Mesenchymal stem cell (in vitro differentiated cells and primary cell): Measurements from ENCODE around the gene XRCC5.

Source experiments
- DNase-seq: peaks from one replicate; pipeline ENCODE4 v3.0.0-alpha.2; 2013
- H2AFZ ChIP-seq: one replicate; pipeline ENCODE4 v1.6.1; 2013; ENCODE audit warnings: low read depth, mild to moderate bottlenecking, control low read depth, inconsistent platforms, low read length, moderate library complexity
- H2AK5ac ChIP-seq: 2 replicates; pipeline ENCODE4 v1.6.1; 2013; ENCODE audit warnings: low read length, moderate library complexity, mild to moderate bottlenecking, inconsistent platforms; ENCODE audit not compliant: severe bottlenecking
- H2BK120ac ChIP-seq: one replicate; pipeline ENCODE4 v1.6.1; 2013; ENCODE audit warnings: low read depth, mild to moderate bottlenecking, inconsistent platforms, low read length, moderate library complexity
- H2BK12ac ChIP-seq, 2 experiments: one replicate each; pipeline ENCODE4 v1.6.1; 2013; ENCODE audit warnings: inconsistent platforms in 2 of 2, low read length in 2 of 2, mild to moderate bottlenecking in 2 of 2, moderate library complexity in 2 of 2, control low read depth in 1 of 2
- H2BK15ac ChIP-seq: one replicate; pipeline ENCODE4 v1.6.1; 2013; ENCODE audit warnings: mild to moderate bottlenecking, low read depth, inconsistent platforms; ENCODE audit not compliant: poor library complexity, severe bottlenecking
- H2BK5ac ChIP-seq: 2 replicates; pipeline ENCODE4 v1.6.1; 2013; ENCODE audit warnings: low read depth, mild to moderate bottlenecking, low read length, control low read depth, inconsistent platforms; ENCODE audit not compliant: poor library complexity, severe bottlenecking
- H3K14ac ChIP-seq, 2 experiments: one replicate each; pipeline ENCODE4 v1.6.1; 2013; ENCODE audit warnings: inconsistent platforms in 2 of 2, low read length in 2 of 2, control low read depth in 1 of 2, mild to moderate bottlenecking in 1 of 2, moderate library complexity in 1 of 2
- H3K18ac ChIP-seq, 2 experiments: one replicate each; pipeline ENCODE4 v1.6.1; 2013; ENCODE audit warnings: inconsistent platforms in 2 of 2, low read length in 2 of 2, control low read depth in 1 of 2, low read depth in 1 of 2, mild to moderate bottlenecking in 1 of 2
- H3K23ac ChIP-seq, 2 experiments: one replicate each; pipeline ENCODE4 v1.6.1; 2013; ENCODE audit warnings: inconsistent platforms in 2 of 2, low read length in 2 of 2, mild to moderate bottlenecking in 2 of 2, moderate library complexity in 2 of 2, control low read depth in 1 of 2
- H3K27ac ChIP-seq: 2 replicates; pipeline ENCODE4 v1.5.1; 2013; ENCODE audit warnings: mild to moderate bottlenecking, moderate library complexity, low read length, control low read depth, inconsistent platforms; ENCODE audit not compliant: poor library complexity, severe bottlenecking
- H3K27me3 ChIP-seq, 2 experiments: 2 replicates each; pipeline versions ENCODE4 v1.6.1 to v1.7.0; 2013; ENCODE audit warnings: low read length in 2 of 2, mild to moderate bottlenecking in 2 of 2, moderate library complexity in 2 of 2, control low read depth in 1 of 2, inconsistent platforms in 1 of 2; ENCODE audit not compliant: control insufficient read depth in 1 of 2, insufficient read depth in 1 of 2
- H3K36me3 ChIP-seq, 2 experiments: 2 replicates each; pipeline versions ENCODE4 v1.6.1 to v1.7.0; 2013; ENCODE audit warnings: low read length in 2 of 2, control low read depth in 1 of 2, inconsistent platforms in 1 of 2, low read depth in 1 of 2, mild to moderate bottlenecking in 1 of 2; ENCODE audit not compliant: insufficient read depth in 2 of 2, control insufficient read depth in 1 of 2
- H3K4ac ChIP-seq, 2 experiments: one replicate each; pipeline ENCODE4 v1.6.1; 2013; ENCODE audit warnings: inconsistent platforms in 2 of 2, low read length in 2 of 2, mild to moderate bottlenecking in 2 of 2, moderate library complexity in 2 of 2, control low read depth in 1 of 2, low read depth in 1 of 2
- H3K4me1 ChIP-seq: 2 replicates; pipeline ENCODE4 v1.6.1; 2013; ENCODE audit warnings: low read depth, low read length, control low read depth; ENCODE audit not compliant: control insufficient read depth, insufficient read depth
- H3K4me2 ChIP-seq: 2 replicates; pipeline ENCODE4 v1.6.1; 2013; ENCODE audit warnings: low read length, mild to moderate bottlenecking, inconsistent platforms; ENCODE audit not compliant: poor library complexity, severe bottlenecking
- H3K4me3 ChIP-seq, 2 experiments: 2 replicates each; pipeline versions ENCODE4 v1.5.1 to v1.7.0; 2013; ENCODE audit warnings: low read length in 2 of 2, mild to moderate bottlenecking in 2 of 2, control low read depth in 1 of 2, low read depth in 1 of 2; ENCODE audit not compliant: insufficient read depth in 1 of 2
- H3K79me1 ChIP-seq: replicated peaks from 2 replicates; pipeline ENCODE4 v1.6.1; 2013; ENCODE audit warnings: mild to moderate bottlenecking, control low read depth, low read length, inconsistent platforms; ENCODE audit not compliant: poor library complexity, severe bottlenecking
- H3K9ac ChIP-seq: 2 replicates; pipeline ENCODE4 v1.7.0; 2013; ENCODE audit warnings: mild to moderate bottlenecking, low read length, moderate library complexity
- H3K9me3 ChIP-seq: 2 replicates; pipeline ENCODE4 v1.7.0; 2013; ENCODE audit warnings: mild to moderate bottlenecking, low read length; ENCODE audit not compliant: control insufficient read depth
- H4K8ac ChIP-seq: one replicate; pipeline ENCODE4 v1.6.1; 2013; ENCODE audit warnings: inconsistent platforms, mild to moderate bottlenecking, low read length, moderate library complexity
- H4K91ac ChIP-seq: one replicate; pipeline ENCODE4 v1.6.1; 2013; ENCODE audit warnings: mild to moderate bottlenecking, low read length, inconsistent platforms
- WGBS: methylation state at CpG from one replicate; pipeline ENCODE4 v1.1.7; 2013; ENCODE audit warnings: mixed read lengths; 5-methylcytosine and 5-hydroxymethylcytosine counted together

The XRCC5 gene

DNA sequence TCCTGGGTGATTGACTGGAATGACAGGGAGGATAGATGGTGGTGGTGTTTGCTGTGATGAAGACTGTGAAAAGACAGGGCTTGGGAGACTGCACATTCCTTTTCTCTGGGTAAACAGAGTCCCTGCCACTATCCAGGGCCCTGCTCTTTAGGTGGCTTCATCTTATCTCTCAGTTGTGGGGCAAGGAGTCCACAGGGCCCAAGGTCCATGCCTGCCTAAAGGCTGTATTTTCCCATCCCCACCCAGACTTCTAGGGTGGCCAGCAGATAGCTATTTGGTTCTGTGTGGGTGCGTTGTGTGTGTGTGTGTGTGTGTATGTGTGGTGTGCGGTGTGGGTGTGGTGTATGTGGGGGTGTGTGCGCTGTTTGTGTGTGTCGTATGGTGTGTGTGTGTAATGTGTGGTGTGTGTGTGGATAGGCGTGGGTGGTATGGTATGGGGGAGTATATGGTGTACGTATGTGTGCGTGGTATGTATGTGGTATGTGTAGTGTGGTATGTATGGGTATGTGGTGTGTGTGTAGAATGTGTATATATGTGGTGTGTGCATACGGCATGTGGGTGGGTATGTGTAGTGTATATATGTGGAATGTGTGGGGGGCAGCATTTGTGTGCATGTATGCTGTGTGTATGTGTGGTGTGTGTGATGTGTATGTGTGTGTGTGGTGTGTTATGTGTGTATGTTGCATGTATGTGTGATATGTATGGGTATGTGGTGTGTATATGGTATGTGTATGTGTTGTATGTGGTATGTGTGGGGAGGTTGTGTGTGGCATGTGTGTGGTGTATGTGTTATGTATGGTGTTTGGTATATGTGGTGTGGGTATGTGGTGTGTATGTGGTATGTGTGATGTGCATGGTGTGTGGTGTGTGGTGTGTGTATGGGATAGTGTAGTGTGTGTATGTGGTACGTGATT, 10.5 kb upstream of the XRCC5 start:
- Histone ChIP-seq H3K27me3 (peaks cover 2 to 4% of the 10 kb centered on the region in 2 experiments), H3K9me3 (no peaks in the 10 kb centered on the region), H3K9ac (no peak overlapping the region), H3K18ac (no peak overlapping the region), H2AK5ac (no peak overlapping the region), H3K27ac (no peak overlapping the region), H2BK5ac (no peak overlapping the region), H2AFZ (no peak overlapping the region), H3K4me2 (no peak overlapping the region), H3K14ac (peak overlapping the region in 1 of 2 experiments; percentile 4), H3K4me1 (no peaks in the 10 kb centered on the region), H3K4ac (no peak overlapping the region), H3K79me1 (no peaks in the 10 kb centered on the region), H2BK120ac (no peak overlapping the region), H4K91ac (no peak overlapping the region), H2BK15ac (no peak overlapping the region), H3K36me3 (peaks cover 0 to 3% of the 10 kb centered on the region in 2 experiments), H3K23ac (peak overlapping the region in 1 of 2 experiments; percentile 67), H4K8ac (no peak overlapping the region), H3K4me3 (no peak overlapping the region), H2BK12ac (no peak overlapping the region)
- no peak for DNase-seq
- WGBS: 94% methylated on average over 9 of the region's 9 CpGs

DNA sequence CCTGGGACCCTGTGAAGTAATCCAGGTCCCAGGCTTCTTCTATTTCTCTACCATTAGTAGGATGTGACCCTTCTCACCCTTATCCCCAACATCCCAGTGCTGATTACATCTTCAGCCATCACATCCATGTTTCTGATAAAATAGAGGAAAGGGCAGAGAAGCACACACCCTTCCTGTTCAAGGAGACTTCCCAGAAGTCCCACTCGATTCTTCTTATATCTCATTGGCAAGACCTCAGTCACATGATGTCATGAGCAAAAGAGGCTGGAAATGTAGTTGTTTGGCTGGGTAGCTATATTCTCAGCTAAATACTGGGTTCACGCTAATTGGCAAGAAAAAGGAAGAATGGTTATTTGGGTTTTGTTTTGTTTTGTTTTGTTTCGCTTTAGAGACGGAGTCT, 8.0 kb upstream of the XRCC5 start:
- no peak overlapping the region for H2AK5ac ChIP-seq
- H3K79me1 ChIP-seq: no peaks in the 10 kb centered on the region
- H3K9ac ChIP-seq: no peak overlapping the region
- H2BK120ac ChIP-seq: no peak overlapping the region
- H4K91ac ChIP-seq: no peak overlapping the region
- no peak overlapping the region for H3K4me2 ChIP-seq
- H3K4me1 ChIP-seq: no peaks in the 10 kb centered on the region
- no peak overlapping the region for H2BK12ac ChIP-seq
- no peak overlapping the region for H3K4ac ChIP-seq
- no peak for DNase-seq
- H3K4me3 ChIP-seq: no peak overlapping the region
- peaks cover 0 to 7% of the 10 kb centered on the region in 2 experiments for H3K27me3 ChIP-seq
- H3K23ac ChIP-seq: no peak overlapping the region
- 100% methylated on average over 3 of the region's 4 CpGs for WGBS
- H2AFZ ChIP-seq: no peak overlapping the region
- H3K36me3 ChIP-seq: peaks cover 0 to 3% of the 10 kb centered on the region in 2 experiments
- H2BK15ac ChIP-seq: no peak overlapping the region
- H2BK5ac ChIP-seq: no peak overlapping the region
- H3K27ac ChIP-seq: no peak overlapping the region
- H3K18ac ChIP-seq: no peak overlapping the region
- H4K8ac ChIP-seq: no peak overlapping the region
- H3K14ac ChIP-seq: no peak overlapping the region
- H3K9me3 ChIP-seq: no peaks in the 10 kb centered on the region

- no peak overlapping the region for H2BK120ac ChIP-seq
- no peak overlapping the region for H2AK5ac ChIP-seq
- no peak overlapping the region for H2AFZ ChIP-seq
- H3K14ac ChIP-seq: no peak overlapping the region
- H4K8ac ChIP-seq: no peak overlapping the region
- 75% methylated on average over 1 of the region's 1 CpG for WGBS
- no peak overlapping the region for H2BK15ac ChIP-seq
- H3K36me3 ChIP-seq: peaks cover 0 to 3% of the 10 kb centered on the region in 2 experiments
- H3K4me3 ChIP-seq: no peak overlapping the region
- no peaks in the 10 kb centered on the region for H3K79me1 ChIP-seq
- H3K9me3 ChIP-seq: no peaks in the 10 kb centered on the region
- H3K27me3 ChIP-seq: peaks cover 0 to 3% of the 10 kb centered on the region in 2 experiments
- H3K4me1 ChIP-seq: peaks cover under 1% of the 10 kb centered on the region
- H3K18ac ChIP-seq: no peak overlapping the region
- no peak overlapping the region for H3K23ac ChIP-seq
- no peak overlapping the region for H2BK5ac ChIP-seq
- no peak overlapping the region for H4K91ac ChIP-seq
- H3K4me2 ChIP-seq: no peak overlapping the region
- DNase-seq: no peak
- no peak overlapping the region for H3K4ac ChIP-seq
- no peak overlapping the region for H3K27ac ChIP-seq
- no peak overlapping the region for H2BK12ac ChIP-seq
- H3K9ac ChIP-seq: no peak overlapping the region
Measured at GRCh38 chr2:216103213-216103612, 5.9 kb upstream of the XRCC5 start.

- no peak for DNase-seq
- no peak overlapping the region for H3K14ac ChIP-seq
- H3K36me3 ChIP-seq: peaks cover 0 to 3% of the 10 kb centered on the region in 2 experiments
- no peak overlapping the region for H3K9ac ChIP-seq
- H3K27ac ChIP-seq: no peak overlapping the region
- no peak overlapping the region for H2BK5ac ChIP-seq
- no peak overlapping the region for H3K18ac ChIP-seq
- H3K23ac ChIP-seq: no peak overlapping the region
- H3K27me3 ChIP-seq: peaks cover 0 to 3% of the 10 kb centered on the region in 2 experiments
- no peaks in the 10 kb centered on the region for H3K79me1 ChIP-seq
- WGBS: no CpG with 5 or more reads among the region's 3 CpGs
- H4K8ac ChIP-seq: no peak overlapping the region
- H2AK5ac ChIP-seq: no peak overlapping the region
- H3K9me3 ChIP-seq: no peaks in the 10 kb centered on the region
- no peak overlapping the region for H4K91ac ChIP-seq
- H3K4me2 ChIP-seq: no peak overlapping the region
- H2AFZ ChIP-seq: no peak overlapping the region
- H3K4ac ChIP-seq: no peak overlapping the region
- no peak overlapping the region for H2BK12ac ChIP-seq
- no peak overlapping the region for H2BK15ac ChIP-seq
- no peak overlapping the region for H3K4me3 ChIP-seq
- H2BK120ac ChIP-seq: no peak overlapping the region
- peaks cover 4% of the 10 kb centered on the region for H3K4me1 ChIP-seq
Measured at GRCh38 chr2:216104691-216105090, 4.5 kb upstream of the XRCC5 start.
